Natural killer cell (primary cell): Measurements from ENCODE around the gene OTUD1. TPM values are rescaled to one million over a fixed set of nuclear protein-coding genes. Genes with fewer than 3 reads are reported as not detected.

ENCODE experiments used
- ATAC-seq, 3 donors: fragments of 150-1000 bp in 2 of 3; fragments of 200-7000 bp in 1 of 3; cut with Tn5 transposase; 1 replicate in 1 of 3; 2 replicates in 2 of 3; pipeline ENCODE4 v1.10.0; 2021; ENCODE audit warnings: mild to moderate bottlenecking in 2 of 3, moderate library complexity in 2 of 3
- DNase-seq, 2 donors: peaks; one replicate each; pipeline versions ENCODE4 v3.0.0 to v3.0.0-alpha.2; 2013 to 2021; ENCODE audit warnings: mixed read lengths in 1 of 2
- H3K27ac ChIP-seq: one replicate; pipeline ENCODE4 v1.5.1; 2013; ENCODE audit warnings: mild to moderate bottlenecking, low read length
- H3K27me3 ChIP-seq: one replicate; pipeline ENCODE4 v1.6.1; 2013; ENCODE audit warnings: low read length; ENCODE audit not compliant: control insufficient read depth, insufficient read depth
- H3K36me3 ChIP-seq: one replicate; pipeline ENCODE4 v1.6.1; 2013; ENCODE audit warnings: low read length; ENCODE audit not compliant: control insufficient read depth, insufficient read depth
- H3K4me1 ChIP-seq: one replicate; pipeline ENCODE4 v1.6.1; 2013; ENCODE audit warnings: low read length; ENCODE audit not compliant: control insufficient read depth, insufficient read depth
- H3K4me3 ChIP-seq: one replicate; pipeline ENCODE4 v1.5.1; 2013; ENCODE audit warnings: low read length
- H3K9me3 ChIP-seq: one replicate; pipeline ENCODE4 v1.6.1; 2013; ENCODE audit warnings: low read length; ENCODE audit not compliant: control insufficient read depth, insufficient read depth
- H3K27ac Mint-ChIP-seq, 2 donors: one replicate each; pipeline ENCODE4 v1.8.0; 2022; ENCODE audit warnings: mild to moderate bottlenecking in 2 of 2, mixed read lengths in 2 of 2, moderate library complexity in 1 of 2
- H3K27me3 Mint-ChIP-seq, 2 donors: one replicate each; pipeline ENCODE4 v1.8.0; 2022; ENCODE audit warnings: low read depth in 2 of 2, mixed read lengths in 2 of 2
- H3K36me3 Mint-ChIP-seq: one replicate; pipeline ENCODE4 v1.8.0; 2022; ENCODE audit warnings: mixed read lengths
- H3K4me1 Mint-ChIP-seq, 2 donors: one replicate each; pipeline ENCODE4 v1.8.0; 2022; ENCODE audit warnings: mixed read lengths in 2 of 2
- H3K4me3 Mint-ChIP-seq: one replicate; pipeline ENCODE4 v1.8.0; 2022; ENCODE audit warnings: mild to moderate bottlenecking, moderate library complexity, mixed read lengths
- H3K9me3 Mint-ChIP-seq, 2 donors: one replicate each; pipeline ENCODE4 v1.8.0; 2022; ENCODE audit warnings: mixed read lengths in 2 of 2
- WGBS: methylation state at CpG from one replicate; pipeline ENCODE4 v1.1.7; 2013; ENCODE audit warnings: missing lambda C conversion rate; ENCODE audit not compliant: insufficient coverage; 5-methylcytosine and 5-hydroxymethylcytosine counted together
- intact Hi-C: fragments of 100-400 bp; cut with micrococcal nuclease; formaldehyde crosslinking; loops from one replicate; pipeline ENCODE4 v1.14.2; 2022
- total RNA-seq, 4 donors: library from RNA; stranded (reverse); fragments of 120-200 nt in 1 of 4; gene quantifications; one replicate each; pipeline versions ENCODE4 v1.2.3 to v1.2.4, GENCODE V29; 2013 to 2022
- TF ChIP-seq, protein P1 (sequence below): fragments of 200-600 bp; IDR thresholded peaks from one replicate; pipeline ENCODE4 v1.8.0; 2022; ENCODE audit warnings: antibody characterized with exemption

The OTUD1 gene
- total RNA-seq, 3 donors from 2014 or later (not counting 1 experiment from before 2014, with no cell fraction given): 24.8 to 49.3 (median 45.5) TPM

DNA sequence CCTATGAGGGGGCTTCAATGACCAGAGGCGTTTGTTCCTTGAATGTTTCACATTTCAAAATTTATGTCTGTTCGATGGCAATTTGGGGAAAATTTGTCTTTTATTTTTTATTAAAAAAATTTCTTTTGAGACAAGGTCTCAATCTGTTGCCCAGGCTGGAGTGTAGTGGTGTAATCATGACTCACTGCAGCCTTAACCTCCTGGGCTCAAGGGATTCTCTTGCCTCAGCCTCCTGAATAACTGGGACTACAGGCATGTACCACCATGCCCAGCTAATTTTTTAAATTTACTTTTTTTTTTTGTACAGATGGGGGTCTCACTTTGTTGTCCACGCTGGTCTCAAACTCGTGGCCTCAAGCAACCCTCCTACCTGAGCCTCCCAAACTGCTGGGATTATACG lies 39.7 kb downstream of the OTUD1 start:
- no peak overlapping the region for H3K4me3 Mint-ChIP-seq
- 76% methylated on average over 3 of the region's 5 CpGs for WGBS
- TF ChIP-seq, protein P1, sequence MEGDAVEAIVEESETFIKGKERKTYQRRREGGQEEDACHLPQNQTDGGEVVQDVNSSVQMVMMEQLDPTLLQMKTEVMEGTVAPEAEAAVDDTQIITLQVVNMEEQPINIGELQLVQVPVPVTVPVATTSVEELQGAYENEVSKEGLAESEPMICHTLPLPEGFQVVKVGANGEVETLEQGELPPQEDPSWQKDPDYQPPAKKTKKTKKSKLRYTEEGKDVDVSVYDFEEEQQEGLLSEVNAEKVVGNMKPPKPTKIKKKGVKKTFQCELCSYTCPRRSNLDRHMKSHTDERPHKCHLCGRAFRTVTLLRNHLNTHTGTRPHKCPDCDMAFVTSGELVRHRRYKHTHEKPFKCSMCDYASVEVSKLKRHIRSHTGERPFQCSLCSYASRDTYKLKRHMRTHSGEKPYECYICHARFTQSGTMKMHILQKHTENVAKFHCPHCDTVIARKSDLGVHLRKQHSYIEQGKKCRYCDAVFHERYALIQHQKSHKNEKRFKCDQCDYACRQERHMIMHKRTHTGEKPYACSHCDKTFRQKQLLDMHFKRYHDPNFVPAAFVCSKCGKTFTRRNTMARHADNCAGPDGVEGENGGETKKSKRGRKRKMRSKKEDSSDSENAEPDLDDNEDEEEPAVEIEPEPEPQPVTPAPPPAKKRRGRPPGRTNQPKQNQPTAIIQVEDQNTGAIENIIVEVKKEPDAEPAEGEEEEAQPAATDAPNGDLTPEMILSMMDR: no peak
- peaks cover 5 to 16% of the 10 kb centered on the region in 2 donors for H3K27me3 Mint-ChIP-seq
- no peaks in the 10 kb centered on the region for H3K9me3 Mint-ChIP-seq
- no peak for DNase-seq
- no peak for ATAC-seq
- no peaks in the 10 kb centered on the region for H3K36me3 Mint-ChIP-seq
- no peaks in the 10 kb centered on the region for H3K27me3 ChIP-seq
- no peak overlapping the region for H3K4me3 ChIP-seq
- H3K9me3 ChIP-seq: no peaks in the 10 kb centered on the region
- H3K4me1 Mint-ChIP-seq: no peaks in the 10 kb centered on the region
- no peak overlapping the region for H3K27ac Mint-ChIP-seq
- intact Hi-C loops: no loop called here
- H3K4me1 ChIP-seq: no peaks in the 10 kb centered on the region
- H3K27ac ChIP-seq: no peak overlapping the region
- H3K36me3 ChIP-seq: no peaks in the 10 kb centered on the region

DNA sequence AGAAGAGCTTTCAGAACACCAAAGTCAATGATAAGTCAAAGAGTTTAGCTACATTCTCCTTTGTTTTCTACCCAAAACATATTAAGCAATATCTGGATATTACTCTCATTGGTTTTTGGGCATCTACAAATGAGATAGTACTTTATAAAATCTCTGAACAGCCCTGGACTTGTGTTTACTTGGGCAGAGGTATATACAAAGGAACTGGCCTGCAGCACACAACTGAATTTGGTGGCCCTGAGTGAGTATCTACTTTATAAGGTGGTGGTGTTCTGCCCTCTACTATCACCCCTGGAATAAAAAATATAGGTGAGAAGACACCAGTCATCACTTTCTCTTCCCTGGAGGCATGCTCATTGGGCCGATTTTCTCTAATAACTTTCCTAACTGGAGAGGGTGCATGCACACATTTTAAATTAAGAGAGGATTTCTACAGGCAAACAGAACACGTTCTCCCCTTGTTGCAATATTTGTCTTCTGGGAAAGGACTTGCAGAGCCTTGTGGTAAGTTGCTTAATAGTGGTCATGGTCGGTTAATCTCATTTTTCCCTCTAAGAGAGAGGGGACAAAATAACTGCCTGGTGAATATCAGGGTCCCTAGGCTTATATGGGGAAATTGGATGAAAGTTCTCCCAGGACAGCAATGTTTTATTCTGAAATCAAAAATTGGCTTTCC lies 41.1 kb downstream of the OTUD1 start:
- no peaks in the 10 kb centered on the region for H3K9me3 Mint-ChIP-seq
- no peak for DNase-seq
- TF ChIP-seq, protein P1: no peak
- ATAC-seq: no peak
- no peaks in the 10 kb centered on the region for H3K27me3 ChIP-seq
- WGBS: 88% methylated on average over 2 of the region's 3 CpGs
- H3K36me3 Mint-ChIP-seq: no peaks in the 10 kb centered on the region
- no peaks in the 10 kb centered on the region for H3K4me1 Mint-ChIP-seq
- H3K27ac Mint-ChIP-seq: no peak overlapping the region
- H3K36me3 ChIP-seq: no peaks in the 10 kb centered on the region
- no peak overlapping the region for H3K27ac ChIP-seq
- H3K4me1 ChIP-seq: no peaks in the 10 kb centered on the region
- no peak overlapping the region for H3K4me3 ChIP-seq
- intact Hi-C loops: no loop called here
- no peak overlapping the region for H3K4me3 Mint-ChIP-seq
- H3K27me3 Mint-ChIP-seq: peaks cover 5 to 12% of the 10 kb centered on the region in 2 donors
- no peaks in the 10 kb centered on the region for H3K9me3 ChIP-seq

DNA sequence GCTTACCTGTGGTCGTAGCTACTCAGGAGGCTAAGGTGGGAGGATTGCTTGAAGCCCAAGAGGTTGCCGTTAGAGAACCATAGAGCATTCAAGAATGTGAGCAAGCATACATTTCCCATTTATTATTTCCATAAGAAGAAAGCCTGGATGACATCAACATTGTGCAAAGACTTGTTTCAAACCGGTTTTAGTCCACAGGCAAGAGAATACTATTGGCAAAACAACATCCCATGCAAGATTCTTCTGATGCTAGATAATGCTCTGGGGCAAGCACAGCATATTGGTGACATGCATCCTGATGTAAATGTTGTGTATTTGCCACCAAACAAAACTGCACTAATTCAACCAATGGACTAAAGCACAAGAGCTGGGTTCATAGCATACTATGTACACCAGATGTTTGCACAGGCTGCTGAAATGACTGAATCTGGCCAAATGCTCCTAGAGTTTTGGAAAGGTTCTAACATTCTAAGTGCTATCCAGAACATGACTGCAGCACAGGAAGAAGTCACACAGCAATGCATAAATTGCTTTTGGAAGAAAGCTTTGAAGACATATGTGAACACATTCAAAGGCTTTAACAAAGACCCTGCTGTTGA lies 42.6 kb downstream of the OTUD1 start:
- ATAC-seq: no peak
- intact Hi-C loops: no loop called here
- H3K27ac Mint-ChIP-seq: no peak overlapping the region

More for the DNA sequence above, 42.6 kb downstream of the OTUD1 start:
- H3K9me3 ChIP-seq: no peaks in the 10 kb centered on the region
- H3K9me3 Mint-ChIP-seq: no peaks in the 10 kb centered on the region
- no peak overlapping the region for H3K27ac ChIP-seq
- no peaks in the 10 kb centered on the region for H3K36me3 ChIP-seq
- no peaks in the 10 kb centered on the region for H3K4me1 Mint-ChIP-seq
- no peak overlapping the region for H3K4me3 ChIP-seq
- no peaks in the 10 kb centered on the region for H3K27me3 ChIP-seq
- peaks cover 3 to 6% of the 10 kb centered on the region in 2 donors for H3K27me3 Mint-ChIP-seq
- DNase-seq: no peak
- no peaks in the 10 kb centered on the region for H3K36me3 Mint-ChIP-seq
- TF ChIP-seq, protein P1: no peak
- no peak overlapping the region for H3K4me3 Mint-ChIP-seq
- 92% methylated on average over 3 of the region's 3 CpGs for WGBS
- H3K4me1 ChIP-seq: no peaks in the 10 kb centered on the region
